Right renal cortex interstitium (tissue), 3 donors: ENCODE data around the gene BPIFB6. TPM values are rescaled to one million over a fixed set of nuclear protein-coding genes. Genes with fewer than 3 reads are reported as not detected.

Experiments used
- DNase-seq, 3 donors: peaks; one replicate each; pipeline ENCODE4 v3.0.0-alpha.2; 2013; ENCODE audit warnings: low read depth in 3 of 3, low spot score in 2 of 3
- polyA plus RNA-seq, 3 donors: library from polyadenylated mRNA; unstranded; fragments of 120-200 nt; gene quantifications; one replicate each; pipeline ENCODE4 v1.2.1, GENCODE V29; 2013; ENCODE audit not compliant: insufficient read length in 3 of 3

Gene BPIFB6
- polyA plus RNA-seq, 3 donors = not detected

- no peak for DNase-seq
These were observed 51.1 kb downstream of the BPIFB6 start for GRCh38 chr20:33082546-33082945.

- DNase-seq = no peak
These were observed 52.3 kb downstream of the BPIFB6 start for GRCh38 chr20:33083544-33084340.

- no peak for DNase-seq
These were observed 53.3 kb downstream of the BPIFB6 start for GRCh38 chr20:33084722-33085121.

GRCh38 chr20:33086052-33086722, 54.7 kb downstream of the BPIFB6 start:
- no peak for DNase-seq

GRCh38 chr20:33091147-33091546, 59.7 kb downstream of the BPIFB6 start:
- no peak for DNase-seq

GRCh38 chr20:33091693-33092092, 60.2 kb downstream of the BPIFB6 start:
- DNase-seq = no peak

GRCh38 chr20:33092361-33092760, 60.9 kb downstream of the BPIFB6 start:
- DNase-seq = no peak

GRCh38 chr20:33093074-33093473, 61.6 kb downstream of the BPIFB6 start:
- DNase-seq = no peak

GRCh38 chr20:33093582-33093981, 62.1 kb downstream of the BPIFB6 start:
- no peak for DNase-seq

Other genes with a start within 250 kb of the BPIFB6 start
- gene MAPRE1, start 211.7 kb upstream of the BPIFB6 start, polyA plus RNA-seq = 100 to 1,000 TPM; 112 to 130 (median 120) TPM
- gene EFCAB8, start 172.7 kb upstream of the BPIFB6 start, polyA plus RNA-seq = under 1 TPM in 2 of 3 donors, not detected in 1; 0.06 to 0.33 TPM
- gene SUN5, start 27.2 kb upstream of the BPIFB6 start, polyA plus RNA-seq = not detected
- not detected for gene BPIFB2, start 23.9 kb upstream of the BPIFB6 start, polyA plus RNA-seq
- gene BPIFB3, start 22.3 kb downstream of the BPIFB6 start, polyA plus RNA-seq = not detected
- not detected for gene BPIFB4, start 48.0 kb downstream of the BPIFB6 start, polyA plus RNA-seq
- gene BPIFA2, start 136.5 kb downstream of the BPIFB6 start, polyA plus RNA-seq = under 1 TPM in 1 of 3 donors, not detected in 2; 0.17 TPM
- not detected for gene BPIFA3, start 185.7 kb downstream of the BPIFB6 start, polyA plus RNA-seq
- gene BPIFA1, start 204.3 kb downstream of the BPIFB6 start, polyA plus RNA-seq = not detected